OCI-LY3 (cell line): ENCODE results near the gene TNNI2.

Experiments
- EZH2phosphoT487 ChIP-seq: fragments of 200-600 bp; shearing (Covaris generic); IDR thresholded peaks from 2 replicates; pipeline ENCODE4 v1.6.1; 2018; ENCODE audit warnings: antibody characterized with exemption, mixed run types, low read depth
- TF ChIP-seq, protein P1 (sequence below): fragments of 200-600, 300-600 bp; sonication (generic); IDR thresholded peaks from 2 replicates; pipeline ENCODE4 v1.5.1; 2014; ENCODE audit warnings: antibody characterized with exemption, low read length, low read depth

DNA sequence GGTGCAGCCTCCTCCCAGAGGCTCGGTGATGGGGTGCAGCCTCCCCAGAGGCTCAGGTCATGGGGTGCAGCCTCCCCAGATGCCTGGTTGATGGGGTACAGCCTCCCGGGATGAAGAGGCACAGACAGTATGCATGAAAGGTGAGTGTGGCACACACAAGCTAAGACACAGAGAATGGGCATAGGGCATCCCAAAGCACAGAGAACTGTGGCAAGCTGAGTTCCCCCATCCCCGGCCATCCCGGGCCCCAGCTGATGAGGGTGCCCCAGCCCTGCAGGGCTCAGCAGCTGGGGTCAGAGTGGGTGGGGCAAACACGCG is 8.8 kb upstream of the TNNI2 start:
- TF ChIP-seq, protein P1, sequence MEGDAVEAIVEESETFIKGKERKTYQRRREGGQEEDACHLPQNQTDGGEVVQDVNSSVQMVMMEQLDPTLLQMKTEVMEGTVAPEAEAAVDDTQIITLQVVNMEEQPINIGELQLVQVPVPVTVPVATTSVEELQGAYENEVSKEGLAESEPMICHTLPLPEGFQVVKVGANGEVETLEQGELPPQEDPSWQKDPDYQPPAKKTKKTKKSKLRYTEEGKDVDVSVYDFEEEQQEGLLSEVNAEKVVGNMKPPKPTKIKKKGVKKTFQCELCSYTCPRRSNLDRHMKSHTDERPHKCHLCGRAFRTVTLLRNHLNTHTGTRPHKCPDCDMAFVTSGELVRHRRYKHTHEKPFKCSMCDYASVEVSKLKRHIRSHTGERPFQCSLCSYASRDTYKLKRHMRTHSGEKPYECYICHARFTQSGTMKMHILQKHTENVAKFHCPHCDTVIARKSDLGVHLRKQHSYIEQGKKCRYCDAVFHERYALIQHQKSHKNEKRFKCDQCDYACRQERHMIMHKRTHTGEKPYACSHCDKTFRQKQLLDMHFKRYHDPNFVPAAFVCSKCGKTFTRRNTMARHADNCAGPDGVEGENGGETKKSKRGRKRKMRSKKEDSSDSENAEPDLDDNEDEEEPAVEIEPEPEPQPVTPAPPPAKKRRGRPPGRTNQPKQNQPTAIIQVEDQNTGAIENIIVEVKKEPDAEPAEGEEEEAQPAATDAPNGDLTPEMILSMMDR, result no peak
- TF ChIP-seq EZH2phosphoT487, result no peak
